GM18505 (cell line): ENCODE results near the gene TC2N.
"Not testable (repeated sequence)": the region's sequence is repeated elsewhere in the genome, so short reads cannot be mapped to it uniquely, and the experiment has no call there.

ENCODE experiments used
- ATAC-seq: cut with Tn5 transposase; IDR thresholded peaks from one replicate; pipeline ENCODE4 v1.9.1; 2021; ENCODE audit not compliant: unreplicated experiment
- POLR2A ChIP-seq: IDR thresholded peaks from 4 replicates; pipeline ENCODE4 v1.6.1; 2011; ENCODE audit warnings: borderline replicate concordance; ENCODE audit not compliant: insufficient read depth, insufficient read length; ENCODE audit errors: extremely low read depth

Gene TC2N

GRCh38 chr14:91755570-91756295 lies 111.6 kb downstream of the TC2N start:
- ATAC-seq, result no peak
- no peak for TF ChIP-seq POLR2A

DNA sequence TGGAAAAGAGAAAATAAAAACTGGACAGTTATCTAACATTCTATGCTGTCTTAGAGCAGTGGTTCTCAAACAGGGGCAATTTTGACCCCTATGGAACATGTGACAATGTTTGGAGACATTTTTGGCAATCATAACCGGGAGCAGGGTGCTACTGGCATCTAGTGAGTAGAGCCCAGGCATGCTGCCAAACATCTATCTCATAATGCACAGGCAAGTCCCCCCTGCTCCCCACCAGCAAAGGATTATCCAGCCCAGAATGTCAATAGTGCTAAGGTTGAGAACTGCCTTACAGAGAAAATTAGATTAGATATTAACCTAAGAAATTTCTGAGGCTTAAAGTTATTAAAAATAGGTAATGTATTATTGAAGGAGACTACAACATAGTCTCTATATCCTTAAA lies 112.5 kb downstream of the TC2N start:
- ATAC-seq, result no peak
- no peak for TF ChIP-seq POLR2A

DNA sequence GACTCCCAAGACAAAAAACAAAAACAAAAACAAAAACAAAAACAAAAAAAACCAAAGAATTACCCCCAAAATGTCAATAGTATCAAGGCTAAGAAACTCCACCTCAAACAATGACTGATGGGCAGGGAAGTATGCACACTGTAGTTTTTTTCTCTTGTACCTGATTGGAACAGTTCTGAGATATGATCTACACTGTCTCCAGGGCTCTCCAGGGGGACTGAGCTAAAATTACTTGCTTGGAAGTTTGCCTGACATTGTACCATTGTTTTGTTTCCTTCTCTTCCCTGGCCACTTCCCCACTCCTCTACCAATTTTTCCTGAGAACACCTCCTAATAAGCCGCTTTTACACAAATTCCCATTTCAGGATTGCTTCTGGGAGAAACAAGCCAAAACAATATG lies 113.2 kb downstream of the TC2N start:
- no peak for TF ChIP-seq POLR2A
- ATAC-seq, result no peak

DNA sequence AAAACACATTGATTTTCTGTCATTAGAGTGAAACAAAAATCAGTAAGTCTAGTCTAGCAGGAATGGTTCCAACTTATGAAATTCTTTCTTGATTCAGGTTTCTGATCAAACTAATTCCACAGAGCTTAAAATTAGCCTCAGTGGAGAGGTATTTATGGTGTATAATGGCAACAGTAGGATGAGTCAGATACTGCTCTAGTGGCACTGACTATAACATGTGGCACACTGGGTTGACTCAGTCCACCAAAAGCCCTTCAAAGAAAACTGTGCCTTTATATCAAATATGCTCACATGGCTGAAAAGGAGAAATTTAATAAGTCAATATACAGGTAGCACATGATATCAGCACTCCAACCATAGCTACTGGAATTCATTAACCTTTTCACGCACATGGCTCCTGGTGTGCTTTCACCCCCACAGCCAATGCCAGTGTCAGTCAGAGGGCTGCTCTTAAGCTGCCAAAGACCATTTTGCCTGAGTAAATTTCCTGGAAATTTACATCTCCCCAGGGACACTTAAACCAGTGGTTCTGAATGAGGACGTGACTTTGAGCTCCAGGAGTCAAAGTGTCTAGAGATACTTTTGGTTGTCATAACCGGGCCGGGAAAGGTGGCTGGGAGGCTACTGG lies 113.7 kb downstream of the TC2N start:
- no peak for ATAC-seq
- TF ChIP-seq POLR2A, result no peak

- no peak for ATAC-seq
Observed at GRCh38 chr14:91752961-91753360, 114.4 kb downstream of the TC2N start.

DNA sequence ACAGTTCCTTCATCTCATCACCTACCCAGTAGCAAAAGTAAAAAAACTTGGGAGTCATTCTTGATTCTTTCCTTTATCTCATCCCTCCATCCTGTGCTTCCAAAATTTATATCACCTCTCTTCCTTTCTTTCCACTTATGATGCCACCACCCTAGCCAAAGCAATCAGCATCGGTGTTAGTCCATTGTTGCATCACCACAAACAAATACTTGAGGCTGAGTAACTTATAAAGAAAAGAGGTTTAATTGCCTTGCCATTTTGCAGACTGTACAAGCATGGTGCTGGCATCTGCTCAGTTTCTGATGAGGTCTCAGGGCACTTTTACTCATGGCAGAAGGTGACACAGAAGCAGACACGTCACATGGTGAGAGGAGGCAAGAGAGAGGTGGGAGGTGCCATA lies 115.6 kb downstream of the TC2N start:
- no peak for TF ChIP-seq POLR2A
- ATAC-seq, result no peak

More at GRCh38 chr14:91752961-91753360, 114.4 kb downstream of the TC2N start:
- TF ChIP-seq POLR2A, result no peak

- no peak for ATAC-seq
- TF ChIP-seq POLR2A, result no peak
Observed at GRCh38 chr14:91750634-91751198, 116.6 kb downstream of the TC2N start.

DNA sequence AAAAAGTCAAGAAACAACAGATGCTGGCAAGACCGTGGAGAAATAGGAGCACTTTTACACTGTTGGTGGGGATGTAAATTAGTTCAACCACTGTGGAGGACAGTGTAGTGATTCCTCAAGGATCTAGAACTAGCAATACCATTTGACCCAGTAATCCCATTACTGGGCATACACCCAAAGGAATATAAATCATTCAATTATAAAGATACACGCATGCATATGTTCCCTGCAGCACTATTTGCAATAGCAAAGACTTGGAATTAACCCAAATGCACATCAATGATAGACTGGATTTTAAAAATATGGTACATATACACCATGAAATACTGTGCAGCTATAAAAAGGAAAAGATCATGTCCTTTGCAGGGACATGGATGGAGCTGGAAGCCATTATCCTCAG lies 117.5 kb downstream of the TC2N start:
- TF ChIP-seq POLR2A, result no peak
- ATAC-seq, result no peak

DNA sequence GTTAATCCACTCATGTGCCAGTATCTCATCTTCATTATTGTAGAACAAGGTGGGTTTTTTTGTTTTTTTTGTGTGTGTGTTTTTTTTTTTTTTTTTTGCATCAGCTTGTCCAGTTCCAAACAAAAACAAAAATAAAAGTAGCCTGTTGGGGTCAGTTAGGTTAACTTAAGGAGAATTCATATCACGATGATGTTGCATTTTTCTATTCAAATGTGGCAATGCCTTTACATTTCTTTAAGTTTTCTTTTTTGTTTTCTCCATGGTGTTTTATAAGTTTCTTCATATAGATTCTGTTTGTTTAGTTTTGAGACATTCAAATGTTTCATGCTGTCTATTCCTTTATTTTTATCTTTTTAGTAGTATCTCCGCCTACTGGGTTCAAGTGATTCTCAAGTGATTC lies 119.3 kb downstream of the TC2N start:
- no peak for TF ChIP-seq POLR2A
- no peak for ATAC-seq

GRCh38 chr14:91745344-91745743 lies 122.0 kb downstream of the TC2N start:
- ATAC-seq, result no peak
- TF ChIP-seq POLR2A, result no peak

DNA sequence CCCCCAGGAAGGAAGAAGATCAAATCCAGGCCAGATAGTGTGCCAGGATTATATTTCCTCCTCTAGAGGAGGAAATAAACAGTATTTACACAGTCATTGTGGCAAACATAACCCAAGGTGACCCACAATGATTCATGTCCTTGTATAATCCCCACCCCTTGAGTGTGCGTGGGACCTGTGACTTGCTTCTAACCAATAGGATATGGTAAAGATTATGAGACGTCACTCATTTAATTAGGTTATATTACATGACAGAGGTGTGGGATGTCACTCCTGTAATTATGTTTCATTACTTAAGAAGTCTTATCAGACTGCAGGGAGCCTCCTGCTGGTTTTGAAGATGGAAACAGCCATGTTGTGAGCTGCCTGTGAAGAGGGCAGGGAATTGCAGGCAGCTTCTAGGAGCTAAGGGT lies 123.3 kb downstream of the TC2N start:
- TF ChIP-seq POLR2A, result no peak

GRCh38 chr14:91743305-91743653 lies 124.1 kb downstream of the TC2N start:
- no peak for TF ChIP-seq POLR2A
- no peak for ATAC-seq

More for the DNA sequence above, 123.3 kb downstream of the TC2N start:
- ATAC-seq, result no peak

DNA sequence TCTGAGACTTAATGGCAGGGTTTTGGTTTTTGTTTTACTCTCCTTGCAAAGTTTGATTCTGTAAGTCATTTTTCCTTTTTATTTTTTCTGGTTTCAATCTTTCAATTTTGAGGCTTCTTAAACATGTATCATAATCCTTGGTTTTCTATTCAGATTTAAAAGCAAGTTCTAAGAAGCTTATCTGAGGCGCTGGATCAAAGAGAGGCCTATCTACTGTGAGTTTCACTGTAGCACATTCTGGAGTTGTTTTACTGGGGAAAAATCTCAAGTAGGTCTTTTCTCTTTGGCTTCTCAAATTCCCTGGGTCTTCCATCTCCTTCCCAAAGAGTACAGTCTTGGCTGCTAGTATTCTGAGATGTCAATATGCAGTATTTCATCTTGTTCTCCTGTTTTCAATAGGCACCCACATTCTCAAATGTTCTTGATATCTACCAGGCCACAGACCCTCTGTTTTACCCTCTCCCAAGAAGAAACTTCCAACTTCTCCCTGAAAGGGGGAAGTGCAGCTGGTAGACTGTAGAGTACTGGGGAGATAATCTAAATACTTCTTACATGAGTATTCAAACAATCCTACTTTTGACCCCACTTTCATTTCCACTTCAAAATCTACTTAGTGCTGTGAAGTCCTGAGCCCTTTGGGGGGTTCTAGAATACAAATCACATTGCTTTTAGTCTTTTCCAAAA lies 124.6 kb downstream of the TC2N start:
- no peak for ATAC-seq
- TF ChIP-seq POLR2A, result no peak

- ATAC-seq, result not testable (repeated sequence)
Observed at GRCh38 chr14:91739867-91740266, 127.5 kb downstream of the TC2N start.
